Body of pancreas (tissue), 4 donors: ENCODE data around the gene FRRS1L.

Experiments
- CTCF ChIP-seq, 7 experiments: fragments of 450-650 bp in 4 of 7; fragments of 200-600 bp in 3 of 7; sonication (generic) in 3 of 7; IDR thresholded peaks; one replicate each; pipeline ENCODE4 v1.5.1; 2016 to 2019; ENCODE audit warnings: antibody characterized with exemption in 7 of 7
- POLR2A ChIP-seq, 3 donors: fragments of 450-650 bp; IDR thresholded peaks; one replicate each; pipeline ENCODE4 v1.6.1; 2016; ENCODE audit warnings: antibody characterized with exemption in 3 of 3, mild to moderate bottlenecking in 2 of 3

DNA sequence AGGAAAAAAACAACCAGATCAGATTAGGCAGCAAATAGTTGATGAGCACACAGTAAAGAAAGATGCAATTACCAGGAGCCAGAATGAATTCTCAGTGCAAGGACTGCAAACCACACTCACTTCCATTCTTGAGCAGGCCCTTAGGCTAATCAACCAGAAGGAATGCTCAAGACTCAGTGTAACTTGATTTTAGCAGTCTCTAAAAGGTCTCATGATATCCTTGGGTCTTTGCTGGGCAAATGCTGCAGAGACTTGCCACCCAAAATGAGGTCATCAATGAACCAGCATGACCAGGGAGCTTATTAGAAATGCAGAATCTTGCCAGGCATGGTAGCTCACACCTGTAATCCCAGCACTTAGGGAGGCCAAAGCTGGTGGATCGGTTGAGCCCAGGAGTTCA, 27.2 kb downstream of the FRRS1L start:
- TF ChIP-seq CTCF (IDR thresholded peaks at IDR 0.05) (no peak), POLR2A (IDR thresholded peaks at IDR 0.05) (no peak)
